WTC11 (cell line): ENCODE data around the gene CTIF. TPM values are rescaled to one million over a fixed set of nuclear protein-coding genes. Genes with fewer than 3 reads are reported as not detected.

Experiments
- ATAC-seq: fragments of 200-7000 bp; cut with Tn5 transposase; 2 replicates; pipeline ENCODE4 v1.10.0; 2021; ENCODE audit warnings: mild to moderate bottlenecking, moderate library complexity
- CTCF ChIA-PET: fragments of 300-600 bp; sonication (Branson Sonifier 250); formaldehyde crosslinking; loops from one replicate; lab custom pipeline; 2021; ENCODE audit warnings: antibody characterized with exemption; lab: Charles Lee
- POLR2A ChIA-PET: fragments of 350-600 bp; sonication (Branson Sonifier 250); formaldehyde crosslinking; loops from one replicate; lab custom pipeline; 2021; ENCODE audit warnings: antibody characterized with exemption; lab: Charles Lee
- DNase-seq: peaks from one replicate; pipeline ENCODE4 v3.0.0; 2021; ENCODE audit warnings: low spot score
- H3K27ac Mint-ChIP-seq: 2 replicates; pipeline ENCODE4 v1.8.0; 2021; ENCODE audit warnings: mixed read lengths
- H3K27me3 Mint-ChIP-seq: 2 replicates; pipeline ENCODE4 v1.8.0; 2021; ENCODE audit warnings: low read depth, mild to moderate bottlenecking, moderate library complexity, mixed read lengths
- H3K36me3 Mint-ChIP-seq: 2 replicates; pipeline ENCODE4 v1.8.0; 2021; ENCODE audit warnings: mixed read lengths
- H3K4me1 Mint-ChIP-seq: 2 replicates; pipeline ENCODE4 v1.8.0; 2022; ENCODE audit warnings: mixed read lengths
- H3K4me3 Mint-ChIP-seq: 2 replicates; pipeline ENCODE4 v1.8.0; 2021; ENCODE audit warnings: mild to moderate bottlenecking, moderate library complexity, mixed read lengths
- H3K9me3 Mint-ChIP-seq: 2 replicates; pipeline ENCODE4 v1.8.0; 2021; ENCODE audit warnings: mixed read lengths
- CBFB ChIP-seq: sonication (generic); formaldehyde crosslinking; IDR thresholded peaks from 2 replicates; pipeline ENCODE4 v1.8.1; 2022; ENCODE audit warnings: mild to moderate bottlenecking, low read depth, missing genetic modification reagents
- CDX4 ChIP-seq: fragments of 250-450 bp; sonication (Bioruptor Pico); IDR thresholded peaks from 2 replicates; pipeline ENCODE4 v1.9.0; 2021; ENCODE audit warnings: moderate library complexity, mild to moderate bottlenecking, inconsistent platforms, borderline replicate concordance
- CREM ChIP-seq: sonication (generic); formaldehyde crosslinking; IDR thresholded peaks from 2 replicates; pipeline ENCODE4 v1.8.1; 2022; ENCODE audit warnings: mild to moderate bottlenecking, missing genetic modification reagents, moderate library complexity
- ELF4 ChIP-seq: sonication (generic); formaldehyde crosslinking; IDR thresholded peaks from 2 replicates; pipeline ENCODE4 v1.8.1; 2022; ENCODE audit warnings: low read depth, mild to moderate bottlenecking, moderate library complexity, missing genetic modification reagents
- EMX1 ChIP-seq: fragments of 250-450 bp; sonication (Bioruptor Pico); IDR thresholded peaks from 2 replicates; pipeline ENCODE4 v1.8.0; 2021; ENCODE audit warnings: mild to moderate bottlenecking
- FOXJ3 ChIP-seq: sonication (generic); formaldehyde crosslinking; IDR thresholded peaks from 2 replicates; pipeline ENCODE4 v1.9.0; 2021; ENCODE audit warnings: missing genetic modification reagents, mild to moderate bottlenecking, borderline replicate concordance
- FOXP4 ChIP-seq: sonication (generic); formaldehyde crosslinking; IDR thresholded peaks from 2 replicates; pipeline ENCODE4 v1.8.0; 2022; ENCODE audit warnings: mild to moderate bottlenecking, missing genetic modification reagents
- JUN ChIP-seq: sonication (generic); formaldehyde crosslinking; IDR thresholded peaks from 2 replicates; pipeline ENCODE4 v1.8.0; 2023; ENCODE audit warnings: mild to moderate bottlenecking, missing genetic modification reagents
- MAX ChIP-seq: sonication (generic); formaldehyde crosslinking; IDR thresholded peaks from 2 replicates; pipeline ENCODE4 v1.8.0; 2022; ENCODE audit warnings: mild to moderate bottlenecking, missing genetic modification reagents
- MLX ChIP-seq: sonication (generic); formaldehyde crosslinking; IDR thresholded peaks from 2 replicates; pipeline ENCODE4 v1.8.1; 2023; ENCODE audit warnings: mild to moderate bottlenecking, missing genetic modification reagents, moderate library complexity
- MXD4 ChIP-seq: fragments of 250-450 bp; sonication (Bioruptor Pico); IDR thresholded peaks from 2 replicates; pipeline ENCODE4 v1.8.0; 2021; ENCODE audit warnings: mild to moderate bottlenecking, moderate library complexity, borderline replicate concordance
- NR2C2 ChIP-seq: sonication (generic); formaldehyde crosslinking; IDR thresholded peaks from 2 replicates; pipeline ENCODE4 v1.8.0; 2022; ENCODE audit warnings: mild to moderate bottlenecking, missing genetic modification reagents
- PREB ChIP-seq: sonication (generic); formaldehyde crosslinking; IDR thresholded peaks from 2 replicates; pipeline ENCODE4 v1.8.1; 2022; ENCODE audit warnings: mild to moderate bottlenecking, missing genetic modification reagents, moderate library complexity, borderline replicate concordance
- SMAD4 ChIP-seq: sonication (generic); formaldehyde crosslinking; IDR thresholded peaks from 2 replicates; pipeline ENCODE4 v1.8.0; 2022; ENCODE audit warnings: mild to moderate bottlenecking, missing genetic modification reagents
- SOX15 ChIP-seq: fragments of 250-450 bp; sonication (Bioruptor Pico); IDR thresholded peaks from 2 replicates; pipeline ENCODE4 v1.9.0; 2021; ENCODE audit warnings: mild to moderate bottlenecking
- SP1 ChIP-seq: sonication (generic); formaldehyde crosslinking; conservative IDR thresholded peaks from 2 replicates; pipeline ENCODE4 v1.8.1; 2022; ENCODE audit warnings: missing genetic modification reagents
- STAT6 ChIP-seq: sonication (generic); formaldehyde crosslinking; conservative IDR thresholded peaks from 2 replicates; pipeline ENCODE4 v1.8.1; 2023; ENCODE audit warnings: mild to moderate bottlenecking, low read depth, missing genetic modification reagents, moderate library complexity
- TEAD1 ChIP-seq: sonication (generic); formaldehyde crosslinking; IDR thresholded peaks from 2 replicates; pipeline ENCODE4 v1.8.0; 2022; ENCODE audit warnings: mild to moderate bottlenecking, missing genetic modification reagents
- USF1 ChIP-seq: sonication (generic); formaldehyde crosslinking; IDR thresholded peaks from 2 replicates; pipeline ENCODE4 v1.8.0; 2022; ENCODE audit warnings: mild to moderate bottlenecking, missing genetic modification reagents
- ZBTB21 ChIP-seq: sonication (generic); formaldehyde crosslinking; IDR thresholded peaks from 2 replicates; pipeline ENCODE4 v1.8.1; 2023; ENCODE audit warnings: mild to moderate bottlenecking, missing genetic modification reagents, borderline replicate concordance
- ZBTB43 ChIP-seq: sonication (generic); formaldehyde crosslinking; IDR thresholded peaks from 2 replicates; pipeline ENCODE4 v1.8.1; 2023; ENCODE audit warnings: mild to moderate bottlenecking, missing genetic modification reagents
- ZNF138 ChIP-seq: sonication (generic); formaldehyde crosslinking; conservative IDR thresholded peaks from 2 replicates; pipeline ENCODE4 v1.8.1; 2022; ENCODE audit warnings: mild to moderate bottlenecking, moderate library complexity, missing genetic modification reagents
- ZNF281 ChIP-seq: sonication (generic); formaldehyde crosslinking; IDR thresholded peaks from 2 replicates; pipeline ENCODE4 v1.8.0; 2023; ENCODE audit warnings: mild to moderate bottlenecking, missing genetic modification reagents
- ZNF423 ChIP-seq: fragments of 250-450 bp; sonication (Bioruptor Pico); IDR thresholded peaks from 2 replicates; pipeline ENCODE4 v2.1.2; 2022; ENCODE audit warnings: mild to moderate bottlenecking, moderate library complexity
- total RNA-seq: library from RNA; stranded (reverse); gene quantifications from 3 replicates; pipeline ENCODE4 v1.2.3, GENCODE V29; 2021

The CTIF gene
- total RNA-seq, 1 experiment from 2014 or later: 28.5 TPM

GRCh38 chr18:48693625-48694262, 154.9 kb downstream of the CTIF start:
- Mint-ChIP-seq H3K4me1 (no peaks in the 10 kb centered on the region), H3K27ac (no peak overlapping the region), H3K4me3 (no peak overlapping the region), H3K36me3 (no peaks in the 10 kb centered on the region), H3K27me3 (no peaks in the 10 kb centered on the region), H3K9me3 (no peaks in the 10 kb centered on the region)
- no peak for DNase-seq
- CTCF ChIA-PET: no interaction called here
- ATAC-seq: no peak
- POLR2A ChIA-PET: no interaction called here
- TF ChIP-seq JUN (no peak), PREB (CRISPR knock-in tag) (no peak), FOXJ3 (CRISPR knock-in tag) (no peak), ELF4 (CRISPR knock-in tag) (no peak), SOX15 (no peak), ZNF281 (no peak), EMX1 (no peak), FOXP4 (CRISPR knock-in tag) (no peak), STAT6 (CRISPR knock-in tag) (no peak), NR2C2 (no peak), ZBTB43 (CRISPR knock-in tag) (no peak), ZNF423 (CRISPR knock-in tag) (no peak)

- H3K4me3 Mint-ChIP-seq: no peak overlapping the region
- no peak overlapping the region for H3K27ac Mint-ChIP-seq
- DNase-seq: no peak
- POLR2A ChIA-PET: interaction anchor here (0.7 kb wide), 1 partner anchor 977 kb away, joined by 3 read pairs; no protein-coding TSS in a partner anchor
- no peaks in the 10 kb centered on the region for H3K36me3 Mint-ChIP-seq
- H3K4me1 Mint-ChIP-seq: no peaks in the 10 kb centered on the region
- H3K27me3 Mint-ChIP-seq: no peaks in the 10 kb centered on the region
- CTCF ChIA-PET: no interaction called here
- no peaks in the 10 kb centered on the region for H3K9me3 Mint-ChIP-seq
- ATAC-seq: no peak
- TF ChIP-seq MXD4 (no peak), CDX4 (CRISPR knock-in tag) (no peak), MLX (no peak), SP1 (CRISPR knock-in tag) (no peak), ZBTB21 (no peak), TEAD1 (no peak), ZNF138 (no peak), CBFB (CRISPR knock-in tag) (no peak), JUN (no peak), CREM (CRISPR knock-in tag) (no peak), SMAD4 (no peak), USF1 (CRISPR knock-in tag) (no peak), MAX (CRISPR knock-in tag) (no peak)
These were observed 155.5 kb downstream of the CTIF start for GRCh38 chr18:48694295-48694694.
